ENCODE measurements around the gene LMO4. TPM values are rescaled to one million over a fixed set of nuclear protein-coding genes. Genes with fewer than 3 reads are reported as not detected.

The LMO4 gene
- total RNA-seq, 4 donors from 2014 or later = 32.7 to 57.3 (median 52.1) TPM

DNA sequence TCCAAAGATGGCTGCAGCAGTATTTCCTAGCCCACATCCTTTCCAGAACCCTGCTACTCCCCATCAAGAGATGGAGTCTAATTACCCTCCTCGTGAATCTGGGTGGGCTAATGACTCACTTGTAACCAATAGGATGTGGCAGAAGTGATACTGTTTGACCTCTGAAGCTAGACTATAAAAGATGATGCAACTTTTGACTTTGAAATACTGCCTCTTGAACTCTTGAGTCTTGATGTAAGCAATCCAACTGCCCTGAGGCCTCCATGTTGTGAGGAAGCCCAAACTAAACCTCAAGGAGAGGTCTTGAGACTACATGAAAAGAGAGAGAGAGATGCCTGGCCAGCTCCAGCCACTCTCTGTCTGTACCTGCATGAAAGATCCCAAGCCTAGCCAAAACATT, 29.5 kb downstream of the LMO4 start:
- no peaks in the 10 kb centered on the region for H3K27me3 ChIP-seq
- no peak overlapping the region for H3K4me3 ChIP-seq
- 67 to 78% methylated on average over 1 of the region's 1 CpG for WGBS, 2 donors
- DNase-seq = no peak
- intact Hi-C loops (cut with DNase I) = no loop called here
- H3K27ac ChIP-seq = no peak overlapping the region
- H3K36me3 ChIP-seq = no peaks in the 10 kb centered on the region
- H3K4me1 ChIP-seq = no peaks in the 10 kb centered on the region
- no peak for TF ChIP-seq POLR2A (IDR thresholded peaks at IDR 0.05)
- TF ChIP-seq, protein P1, sequence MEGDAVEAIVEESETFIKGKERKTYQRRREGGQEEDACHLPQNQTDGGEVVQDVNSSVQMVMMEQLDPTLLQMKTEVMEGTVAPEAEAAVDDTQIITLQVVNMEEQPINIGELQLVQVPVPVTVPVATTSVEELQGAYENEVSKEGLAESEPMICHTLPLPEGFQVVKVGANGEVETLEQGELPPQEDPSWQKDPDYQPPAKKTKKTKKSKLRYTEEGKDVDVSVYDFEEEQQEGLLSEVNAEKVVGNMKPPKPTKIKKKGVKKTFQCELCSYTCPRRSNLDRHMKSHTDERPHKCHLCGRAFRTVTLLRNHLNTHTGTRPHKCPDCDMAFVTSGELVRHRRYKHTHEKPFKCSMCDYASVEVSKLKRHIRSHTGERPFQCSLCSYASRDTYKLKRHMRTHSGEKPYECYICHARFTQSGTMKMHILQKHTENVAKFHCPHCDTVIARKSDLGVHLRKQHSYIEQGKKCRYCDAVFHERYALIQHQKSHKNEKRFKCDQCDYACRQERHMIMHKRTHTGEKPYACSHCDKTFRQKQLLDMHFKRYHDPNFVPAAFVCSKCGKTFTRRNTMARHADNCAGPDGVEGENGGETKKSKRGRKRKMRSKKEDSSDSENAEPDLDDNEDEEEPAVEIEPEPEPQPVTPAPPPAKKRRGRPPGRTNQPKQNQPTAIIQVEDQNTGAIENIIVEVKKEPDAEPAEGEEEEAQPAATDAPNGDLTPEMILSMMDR (IDR thresholded peaks at IDR 0.05) = no peak
- H3K9me3 ChIP-seq = no peaks in the 10 kb centered on the region

DNA sequence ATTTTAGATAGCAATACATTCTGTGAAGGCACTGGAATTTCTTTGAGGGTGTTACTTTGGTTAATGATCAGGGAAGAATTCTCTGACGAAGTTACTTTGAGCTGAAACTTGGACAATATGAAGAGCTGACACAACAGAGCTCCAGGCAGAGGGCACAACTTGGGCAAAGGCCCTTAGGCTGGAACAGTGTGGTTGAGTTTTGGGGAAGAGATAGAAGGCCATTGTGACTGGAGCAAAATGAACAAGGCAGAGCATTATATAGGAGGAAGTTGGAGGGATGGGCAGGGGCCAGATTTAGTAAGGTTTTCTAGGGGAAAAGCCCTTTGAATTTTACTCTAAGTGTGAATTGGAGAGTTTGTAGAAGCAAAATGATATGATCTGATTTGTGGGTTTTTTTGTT, 30.9 kb downstream of the LMO4 start:
- intact Hi-C loops (cut with DNase I) = no loop called here
- no peak overlapping the region for H3K4me3 ChIP-seq
- H3K27me3 ChIP-seq = no peaks in the 10 kb centered on the region
- TF ChIP-seq POLR2A (IDR thresholded peaks at IDR 0.05) = no peak
- TF ChIP-seq, protein P1 (IDR thresholded peaks at IDR 0.05) = no peak
- H3K27ac ChIP-seq = no peak overlapping the region
- no peaks in the 10 kb centered on the region for H3K4me1 ChIP-seq
- H3K9me3 ChIP-seq = no peaks in the 10 kb centered on the region
- no peaks in the 10 kb centered on the region for H3K36me3 ChIP-seq
- WGBS, 2 donors = 93 to 94% methylated on average over 1 of the region's 1 CpG
- DNase-seq = no peak

DNA sequence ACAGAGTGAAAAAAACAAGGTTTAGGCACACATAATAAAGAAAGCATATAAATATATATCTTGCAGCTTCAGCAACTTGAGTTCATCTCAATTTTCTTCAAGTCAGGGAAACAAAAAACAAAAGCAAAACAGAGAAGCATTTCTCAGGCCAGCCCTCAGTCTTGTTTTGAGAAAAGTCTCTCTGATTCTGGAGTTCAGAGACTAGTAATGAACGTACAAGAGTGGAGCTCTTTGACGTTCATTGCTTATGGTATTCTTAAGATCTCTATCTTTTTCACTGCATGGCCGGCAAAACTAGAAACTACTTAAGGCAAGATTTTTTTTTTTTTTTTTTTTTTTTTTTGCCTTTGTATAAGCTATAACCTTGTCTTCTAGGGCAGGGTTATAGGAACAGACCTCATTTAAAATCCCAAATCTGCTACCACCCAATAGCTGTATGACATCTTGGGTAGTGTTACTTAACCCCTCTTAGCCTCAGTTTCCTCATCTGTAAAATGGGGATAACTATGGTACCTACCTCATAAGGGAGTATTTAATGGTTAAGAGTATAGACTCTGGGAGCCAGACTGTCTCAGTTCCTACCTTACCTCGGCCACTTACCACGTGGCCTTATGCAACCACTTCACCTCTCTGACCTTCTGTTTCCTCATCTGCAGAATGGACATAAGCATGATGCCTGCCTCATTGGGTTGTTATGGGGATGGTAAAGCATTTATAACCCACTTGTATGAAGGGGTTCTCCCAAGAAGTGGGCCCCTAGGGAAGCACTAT, 33.6 kb downstream of the LMO4 start:
- no peak for TF ChIP-seq POLR2A (IDR thresholded peaks at IDR 0.05)
- TF ChIP-seq, protein P1 (IDR thresholded peaks at IDR 0.05) = no peak
- Histone ChIP-seq H3K27ac (no peak overlapping the region), H3K4me1 (no peaks in the 10 kb centered on the region), H3K4me3 (no peak overlapping the region), H3K27me3 (no peaks in the 10 kb centered on the region), H3K9me3 (no peaks in the 10 kb centered on the region), H3K36me3 (no peaks in the 10 kb centered on the region)
- no peak for DNase-seq
- intact Hi-C loops (cut with DNase I) = no loop called here
- 73 to 82% methylated on average over 5 of the region's 5 CpGs for WGBS, 2 donors

DNA sequence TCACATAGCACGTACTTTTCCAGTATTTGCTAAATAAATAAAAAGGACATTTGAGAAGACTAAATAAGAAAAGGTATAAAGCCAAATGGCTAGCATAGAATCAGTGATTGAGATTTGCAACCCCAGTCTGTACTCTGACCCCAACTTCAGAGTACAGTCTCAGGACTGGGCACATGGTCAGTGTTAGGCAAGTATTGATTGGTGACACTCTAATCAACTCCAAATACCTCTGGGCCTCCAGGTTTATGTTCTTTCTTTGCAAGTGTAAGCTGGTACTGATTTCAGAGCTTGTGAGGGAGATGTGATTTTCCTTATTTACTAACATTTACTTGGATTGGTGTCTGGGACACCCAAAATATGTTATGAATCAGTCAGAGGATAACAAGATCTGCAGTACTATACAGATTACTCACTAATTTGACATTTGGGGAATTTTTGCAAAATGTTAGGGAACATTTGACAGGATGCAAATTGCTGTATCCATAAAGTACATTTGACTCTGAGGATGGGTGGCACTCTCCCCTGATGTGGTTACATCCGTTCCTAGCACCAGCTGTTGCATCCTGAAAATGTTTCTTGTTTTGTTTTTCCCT, 34.2 kb downstream of the LMO4 start:
- Histone ChIP-seq H3K27me3 (no peaks in the 10 kb centered on the region), H3K36me3 (no peaks in the 10 kb centered on the region), H3K27ac (no peak overlapping the region), H3K9me3 (no peaks in the 10 kb centered on the region), H3K4me1 (no peaks in the 10 kb centered on the region), H3K4me3 (no peak overlapping the region)
- DNase-seq = no peak
- WGBS, 2 donors = 90 to 91% methylated on average over 2 of the region's 2 CpGs
- TF ChIP-seq POLR2A (IDR thresholded peaks at IDR 0.05) = no peak
- TF ChIP-seq, protein P1 (IDR thresholded peaks at IDR 0.05) = no peak
- intact Hi-C loops (cut with DNase I) = no loop called here

DNA sequence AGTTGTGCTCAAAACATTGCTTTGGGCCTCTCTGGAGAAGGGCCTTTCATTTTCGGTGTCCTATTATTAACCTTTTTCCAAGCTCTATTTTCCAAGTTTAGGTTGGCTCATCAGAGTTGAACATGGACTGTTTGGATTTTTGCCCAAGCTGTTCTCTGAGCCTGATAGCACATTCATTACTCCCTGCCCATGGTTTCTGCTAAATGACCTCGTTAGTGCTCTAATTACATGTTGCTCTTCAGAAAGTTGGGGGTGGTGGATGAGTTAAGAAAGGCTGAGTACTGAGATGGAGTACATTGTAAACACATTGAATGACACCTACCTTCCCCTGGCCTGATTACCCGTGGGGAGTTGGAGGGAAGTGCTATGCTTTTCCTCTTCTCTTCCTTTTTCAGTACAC, 38.9 kb downstream of the LMO4 start:
- Histone ChIP-seq H3K9me3 (no peaks in the 10 kb centered on the region), H3K4me3 (no peak overlapping the region), H3K36me3 (no peaks in the 10 kb centered on the region), H3K27me3 (no peaks in the 10 kb centered on the region), H3K27ac (no peak overlapping the region), H3K4me1 (no peaks in the 10 kb centered on the region)
- no peak for DNase-seq
- intact Hi-C loops (cut with DNase I) = no loop called here
- no peak for TF ChIP-seq POLR2A (IDR thresholded peaks at IDR 0.05)
- TF ChIP-seq, protein P1 (IDR thresholded peaks at IDR 0.05) = no peak
- WGBS, 2 donors = 64 to 65% methylated on average over 3 of the region's 3 CpGs
